HG02571 (cell line): ENCODE measurements around the gene NAA38.
A peak's percentile ranks its signal among the peaks of the same experiment; 100 is the strongest.
"Not testable (repeated sequence)": the region's sequence is repeated elsewhere in the genome, so short reads cannot be mapped to it uniquely, and the experiment has no call there.

Experiments
- ATAC-seq: cut with Tn5 transposase; IDR thresholded peaks from one replicate; pipeline ENCODE4 v1.9.1; 2021; ENCODE audit warnings: mild to moderate bottlenecking, moderate library complexity; ENCODE audit not compliant: unreplicated experiment

Gene NAA38

DNA sequence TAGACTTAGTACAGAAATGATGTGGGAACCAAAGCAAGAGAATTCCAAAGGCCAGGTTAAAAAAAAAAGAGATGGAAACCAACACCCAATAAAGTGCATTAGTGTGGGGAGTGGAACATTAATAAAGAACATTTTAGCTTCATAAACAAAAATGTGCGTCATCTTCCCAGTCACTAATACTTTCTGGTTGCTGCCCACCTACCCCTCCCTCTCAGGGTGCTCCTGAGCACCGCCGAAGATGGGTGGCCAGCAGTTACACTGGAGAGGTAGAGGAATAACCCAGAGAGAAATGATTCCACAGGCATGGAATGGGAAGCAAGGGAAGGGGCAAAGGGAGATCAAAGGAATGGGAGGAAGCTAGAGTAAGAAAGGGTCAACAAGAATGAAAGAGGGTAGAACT is 25.3 kb upstream of the NAA38 start:
- ATAC-seq = no peak

DNA sequence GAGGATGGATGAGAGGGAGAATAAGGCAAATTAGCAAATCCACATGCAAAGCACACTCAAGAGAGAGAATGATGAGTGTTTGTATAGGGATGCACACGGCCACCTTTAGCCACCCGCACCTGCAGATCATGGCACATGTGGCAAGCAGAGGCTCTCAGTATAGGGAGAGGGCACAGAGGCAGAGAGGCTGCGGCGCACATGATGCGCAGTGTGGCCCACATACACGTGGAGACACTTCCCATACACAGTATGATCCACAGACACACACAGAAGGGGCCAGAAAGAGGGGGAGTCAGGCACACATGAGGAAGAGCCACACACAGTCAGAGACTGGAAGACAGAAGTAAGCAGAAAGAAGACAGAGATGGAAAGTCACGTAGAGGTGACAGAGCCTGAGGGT is 24.7 kb upstream of the NAA38 start:
- no peak for ATAC-seq

DNA sequence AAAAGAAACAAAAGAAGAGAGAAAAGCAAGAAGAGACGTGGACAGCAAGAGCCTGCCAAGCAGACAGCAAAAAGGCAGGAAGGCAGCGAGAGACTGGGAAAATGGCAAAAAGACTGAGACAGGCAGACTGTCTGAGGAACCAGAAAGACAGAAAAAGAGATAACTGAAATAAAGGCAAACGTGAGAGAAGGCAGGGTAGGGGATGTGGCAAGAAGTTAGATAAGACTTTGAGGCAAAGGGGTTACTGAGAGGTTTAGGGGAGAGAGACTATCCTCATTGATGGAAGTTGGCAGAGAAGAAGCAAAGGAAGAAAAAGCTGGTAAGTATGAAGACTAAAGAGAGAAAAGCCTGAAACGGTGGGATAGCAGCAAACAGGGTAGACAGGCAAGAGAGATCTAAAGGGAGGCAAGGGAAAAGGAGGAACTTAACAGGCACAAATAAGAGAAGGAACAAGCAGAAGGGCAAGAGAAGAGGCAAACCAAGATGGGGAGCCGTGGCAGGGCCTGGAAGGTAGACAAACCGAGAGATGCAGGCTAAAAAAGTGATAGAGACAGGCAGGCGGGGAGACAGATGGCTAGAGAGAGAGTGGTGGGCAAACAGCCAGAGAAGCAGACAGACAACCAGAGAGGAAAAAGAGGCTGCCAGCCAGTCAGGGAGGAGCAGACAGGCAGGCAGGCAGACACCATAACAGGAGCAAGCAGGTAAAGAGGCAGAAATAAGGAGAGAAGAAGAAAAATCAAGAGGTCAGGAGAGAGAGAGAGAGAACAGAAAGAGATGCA is 24.1 kb upstream of the NAA38 start:
- no peak for ATAC-seq

DNA sequence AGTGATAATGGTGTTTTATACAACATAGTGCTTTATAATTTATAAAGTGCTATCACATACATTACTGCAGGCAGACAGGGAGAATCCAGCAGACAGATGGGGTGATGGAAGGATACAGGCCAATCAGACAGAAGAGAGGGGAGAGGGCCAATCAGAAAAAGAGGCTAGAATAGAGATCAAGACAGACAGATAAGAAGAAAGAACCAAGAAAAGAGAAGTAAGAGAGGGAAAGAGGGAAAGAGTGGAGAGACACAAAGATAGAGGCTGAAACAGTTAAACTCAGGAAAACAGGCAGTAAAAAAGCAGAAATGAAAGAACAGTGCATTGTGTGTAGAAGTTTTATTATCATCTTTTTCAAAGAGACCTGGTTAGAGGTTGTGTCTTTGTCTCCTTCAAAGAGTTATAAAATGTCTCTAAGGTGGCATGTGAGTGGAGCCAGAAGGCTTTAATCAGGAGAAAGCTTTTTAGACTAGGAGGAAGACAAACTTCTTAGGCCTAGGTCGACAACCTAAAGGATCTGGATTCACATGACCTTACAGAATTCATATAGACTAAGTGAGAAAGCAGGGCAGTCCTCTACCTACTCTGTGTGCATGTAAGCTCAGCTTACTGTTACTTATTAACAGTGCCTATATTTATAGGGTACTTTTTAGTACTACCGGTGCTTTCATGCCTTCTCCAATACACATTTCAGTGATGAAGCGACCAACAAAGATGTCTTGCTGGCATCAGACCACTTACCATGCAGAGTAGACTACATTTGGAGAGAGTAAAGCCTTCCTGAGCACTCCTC is 22.9 kb upstream of the NAA38 start:
- no peak for ATAC-seq

DNA sequence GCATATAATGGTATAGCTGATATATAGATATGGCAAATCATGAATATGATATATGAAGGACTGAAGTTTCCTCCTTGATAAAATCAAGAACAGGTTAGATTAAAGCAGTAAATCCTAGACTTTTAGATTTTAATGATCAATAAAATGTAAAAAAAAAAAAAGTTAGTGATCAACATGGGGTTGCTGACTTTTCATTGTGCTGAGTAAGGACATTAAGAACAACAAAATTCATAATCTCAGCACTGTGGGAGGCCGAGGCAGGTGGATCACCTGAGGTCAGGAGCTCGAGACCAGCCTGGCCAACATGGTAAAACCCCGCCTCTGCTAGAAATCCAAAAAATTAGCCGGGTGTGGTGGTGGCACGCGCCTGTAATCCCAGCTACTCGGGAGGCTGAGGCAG is 20.9 kb upstream of the NAA38 start:
- ATAC-seq = no peak

DNA sequence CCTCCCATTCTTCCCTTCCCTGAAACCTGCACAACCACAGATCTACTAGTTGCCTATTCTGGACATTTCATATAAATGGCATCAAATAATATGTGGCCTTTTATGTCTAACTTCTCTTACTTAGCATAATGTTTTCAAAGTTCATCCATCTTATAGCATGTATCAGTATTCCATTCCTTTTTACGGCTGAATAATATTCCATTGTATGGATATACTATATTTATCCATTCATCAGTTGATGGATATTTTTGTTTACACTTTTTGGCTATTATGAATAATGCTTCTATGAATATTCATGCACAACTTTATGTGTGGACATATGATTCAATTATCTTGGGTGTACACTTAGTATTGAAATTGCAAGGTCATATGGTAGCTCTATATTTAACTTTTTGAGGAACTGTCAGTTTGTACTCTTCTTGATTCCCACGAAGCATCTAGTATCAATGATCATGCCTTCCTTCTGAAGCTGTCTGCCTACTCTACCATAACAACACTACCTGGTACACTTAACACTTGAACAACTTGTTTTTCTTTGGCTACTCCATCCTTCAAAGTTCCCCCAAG is 18.5 kb upstream of the NAA38 start:
- no peak for ATAC-seq

DNA sequence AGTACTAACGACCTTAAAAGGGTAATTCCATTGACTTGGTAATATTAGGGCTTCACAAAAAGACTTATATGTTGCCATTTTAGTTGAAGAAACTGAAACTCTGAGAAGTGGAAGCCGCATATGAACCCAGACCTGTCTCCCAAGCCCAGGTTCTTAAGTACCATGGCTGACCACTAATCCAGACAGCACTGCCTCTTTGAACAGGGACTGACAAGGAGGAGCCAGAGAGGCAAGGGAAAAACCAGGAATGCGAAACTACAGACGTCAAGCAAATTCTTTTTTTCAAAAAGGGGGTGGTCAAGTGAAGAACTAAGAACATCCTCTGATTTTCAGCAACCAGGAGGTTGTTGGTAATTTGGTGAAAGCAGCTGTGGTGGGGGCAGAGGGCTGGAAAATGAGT is 15.7 kb upstream of the NAA38 start:
- ATAC-seq = no peak

DNA sequence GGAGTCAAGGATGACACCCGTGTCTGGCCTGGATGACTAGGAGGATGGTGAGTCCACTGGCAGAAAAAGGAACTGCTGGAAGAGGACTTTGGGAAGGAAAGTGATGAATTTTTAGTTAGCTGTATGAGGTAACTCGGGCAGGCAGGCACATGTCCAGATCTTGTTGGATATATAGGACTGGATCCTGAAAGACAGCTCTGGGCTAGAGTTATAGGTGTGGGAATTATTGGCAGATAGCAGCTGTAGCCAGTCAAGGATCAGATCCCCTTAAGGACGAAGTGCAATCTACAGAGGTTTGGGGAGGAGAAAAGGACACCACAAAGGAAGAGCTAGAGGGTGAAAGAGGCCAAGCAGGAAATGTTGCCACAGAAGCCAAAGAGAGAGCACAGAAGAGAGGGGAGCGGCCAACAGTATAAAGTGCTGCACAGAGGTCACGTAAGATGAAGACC is 10.5 kb upstream of the NAA38 start:
- no peak for ATAC-seq

DNA sequence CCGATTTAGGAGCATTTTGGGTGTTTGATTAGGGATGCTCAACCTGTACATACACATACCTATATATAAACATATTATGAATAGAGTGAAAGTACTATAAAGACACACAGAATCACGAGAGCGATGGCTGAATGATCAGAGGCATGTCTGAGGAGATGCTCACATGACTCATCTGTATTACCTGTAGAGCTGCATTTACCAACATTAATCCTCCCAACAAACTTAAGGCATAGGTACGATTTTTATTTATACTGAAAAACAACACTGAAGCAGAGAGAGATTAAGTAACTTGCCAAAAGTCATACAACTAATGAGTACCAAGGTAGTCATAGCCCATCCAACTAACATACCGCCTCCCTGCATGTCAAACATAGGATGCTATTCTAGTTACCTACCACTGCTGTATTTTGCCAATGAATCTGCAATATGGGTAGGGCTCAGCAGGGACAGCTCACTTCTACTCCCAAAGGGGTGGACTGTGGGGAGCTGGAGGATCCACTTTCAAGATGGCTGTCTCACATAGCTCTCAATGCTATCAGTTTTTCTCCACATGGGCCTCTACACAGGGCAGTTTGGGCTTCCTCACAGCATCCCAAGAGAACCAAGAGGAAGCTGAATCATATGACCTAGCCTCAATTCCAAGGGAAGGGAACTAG is 7.8 kb upstream of the NAA38 start:
- ATAC-seq = no peak

DNA sequence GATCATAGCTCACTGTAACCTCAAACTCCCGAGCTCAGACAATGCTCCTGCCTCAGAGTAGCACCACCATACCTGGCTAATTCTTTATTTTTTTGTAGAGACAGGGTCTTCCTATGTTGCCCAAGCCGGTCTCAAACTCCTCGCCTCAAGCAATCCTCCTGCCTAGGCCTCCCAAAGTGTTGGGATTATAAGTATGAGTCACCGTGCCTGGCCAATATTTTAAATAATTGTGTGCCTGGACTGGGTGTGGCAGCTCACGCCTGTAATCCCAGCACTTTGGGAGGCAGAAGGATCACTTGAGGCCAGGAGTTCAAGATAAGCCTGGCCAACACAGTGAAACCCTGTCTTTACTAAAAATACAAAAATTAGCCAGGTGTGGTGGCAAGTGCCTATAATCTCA is 7.0 kb upstream of the NAA38 start:
- ATAC-seq = not testable (repeated sequence)

DNA sequence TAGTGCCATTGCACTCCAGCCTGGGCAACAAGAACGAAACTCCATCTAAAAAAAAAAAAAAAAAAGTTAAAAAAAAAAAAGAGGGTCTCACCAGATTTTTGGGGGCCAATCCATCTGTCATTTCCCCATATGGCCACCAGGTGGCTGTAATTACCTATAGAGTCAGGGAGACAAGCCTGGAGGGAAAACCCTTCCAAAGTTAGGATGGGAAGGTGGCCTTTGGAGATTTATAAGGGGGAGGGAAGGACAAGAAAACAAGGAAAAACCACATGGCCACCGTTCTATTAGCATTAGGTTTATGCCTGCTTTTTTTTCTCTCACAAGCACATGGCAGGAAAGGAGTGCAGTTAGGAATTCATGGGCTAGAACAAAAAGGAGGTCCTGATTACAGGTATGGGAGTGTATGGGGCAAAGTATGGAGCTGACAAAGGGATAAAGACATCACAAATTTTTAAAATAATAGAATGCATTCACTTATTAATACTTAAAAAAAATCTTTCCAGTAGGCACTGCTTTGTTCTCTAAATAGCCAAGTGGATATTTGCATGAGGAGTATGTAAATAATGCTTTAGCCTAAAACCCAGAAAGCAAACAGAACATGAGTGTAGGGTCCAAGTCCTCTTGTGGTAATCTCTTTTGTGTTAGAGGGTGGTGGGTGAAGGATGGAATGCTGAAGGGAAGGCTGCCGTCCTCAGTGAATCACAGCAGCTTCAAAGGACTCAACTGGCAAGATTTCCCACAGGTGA is 5.5 kb upstream of the NAA38 start:
- no peak for ATAC-seq

DNA sequence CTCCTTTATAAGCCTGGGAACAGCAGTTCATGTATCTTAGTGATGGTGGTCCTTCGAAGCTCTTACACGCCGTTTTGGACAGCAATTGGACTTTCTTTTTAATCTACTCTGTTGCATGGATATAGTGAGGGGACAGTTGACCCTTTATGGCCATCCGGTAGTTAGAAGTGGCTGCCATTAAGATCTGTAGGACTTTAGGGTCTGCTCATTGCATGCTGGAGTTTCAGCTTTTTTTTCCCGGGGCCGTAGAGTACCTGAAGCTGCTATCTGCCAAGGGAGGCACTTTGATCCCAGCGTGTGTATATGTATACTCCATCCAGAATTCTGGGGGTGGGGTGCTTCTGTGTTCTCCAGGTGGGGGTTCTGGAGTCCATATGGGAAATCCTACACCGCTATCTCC is 1.7 kb upstream of the NAA38 start:
- no peak for ATAC-seq

DNA sequence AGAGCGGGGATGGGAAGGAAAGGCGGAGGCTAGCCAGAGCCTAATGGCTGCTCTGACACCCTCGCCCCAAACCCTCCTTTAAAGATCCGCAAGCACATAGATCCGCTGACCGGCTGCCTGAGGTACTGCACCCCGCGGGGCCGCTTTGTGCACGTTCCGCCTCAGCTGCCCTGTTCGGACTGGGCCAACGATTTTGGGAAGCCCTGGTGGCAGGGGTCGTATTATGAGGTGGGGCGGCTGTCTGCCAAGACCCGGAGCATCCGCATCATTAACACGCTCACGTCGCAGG is 1.1 kb upstream of the NAA38 start:
- no peak for ATAC-seq

DNA sequence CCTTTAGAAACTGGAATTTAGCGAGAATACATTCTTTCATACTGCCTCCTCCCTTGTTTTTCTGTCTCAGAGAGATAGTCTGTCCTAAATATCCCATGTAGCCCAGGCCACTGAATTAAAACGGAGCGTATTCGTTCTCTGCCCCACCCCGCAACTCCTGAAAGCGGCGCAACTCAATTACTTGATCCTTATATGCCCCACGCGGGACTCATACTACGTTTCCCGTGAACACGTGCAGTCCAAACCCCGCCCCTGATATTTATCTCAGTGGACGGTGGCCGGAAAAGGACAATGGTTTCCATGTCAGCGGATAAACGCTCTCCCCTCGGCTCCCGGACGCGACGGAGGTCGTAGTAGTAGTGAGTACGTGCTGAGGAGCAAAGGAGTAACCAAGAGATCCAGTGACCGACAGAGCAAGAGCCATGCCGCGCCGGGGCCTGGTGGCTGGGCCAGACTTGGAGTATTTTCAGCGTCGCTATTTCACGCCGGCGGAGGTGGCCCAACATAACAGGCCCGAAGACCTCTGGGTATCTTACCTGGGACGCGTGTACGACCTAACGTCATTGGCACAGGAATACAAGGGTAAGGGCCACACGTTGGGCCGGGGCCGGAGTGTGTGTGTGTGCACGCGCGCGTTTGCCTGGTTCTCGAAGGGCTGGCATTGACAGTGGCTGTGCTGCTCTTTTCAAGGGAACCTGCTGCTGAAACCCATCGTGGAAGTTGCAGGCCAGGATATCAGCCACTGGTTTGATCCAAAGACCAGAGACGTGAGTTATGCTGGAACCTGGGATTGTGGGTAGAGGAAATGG is 558 bp upstream of the NAA38 start, which contains the start of gene CYB5D1:
Gene CYB5D1 (plus strand): TSS at position 291 of the 809 bp plus-strand sequence. CDS start 132 bp downstream, at position 423.
- ATAC-seq = peak; percentile 34

DNA sequence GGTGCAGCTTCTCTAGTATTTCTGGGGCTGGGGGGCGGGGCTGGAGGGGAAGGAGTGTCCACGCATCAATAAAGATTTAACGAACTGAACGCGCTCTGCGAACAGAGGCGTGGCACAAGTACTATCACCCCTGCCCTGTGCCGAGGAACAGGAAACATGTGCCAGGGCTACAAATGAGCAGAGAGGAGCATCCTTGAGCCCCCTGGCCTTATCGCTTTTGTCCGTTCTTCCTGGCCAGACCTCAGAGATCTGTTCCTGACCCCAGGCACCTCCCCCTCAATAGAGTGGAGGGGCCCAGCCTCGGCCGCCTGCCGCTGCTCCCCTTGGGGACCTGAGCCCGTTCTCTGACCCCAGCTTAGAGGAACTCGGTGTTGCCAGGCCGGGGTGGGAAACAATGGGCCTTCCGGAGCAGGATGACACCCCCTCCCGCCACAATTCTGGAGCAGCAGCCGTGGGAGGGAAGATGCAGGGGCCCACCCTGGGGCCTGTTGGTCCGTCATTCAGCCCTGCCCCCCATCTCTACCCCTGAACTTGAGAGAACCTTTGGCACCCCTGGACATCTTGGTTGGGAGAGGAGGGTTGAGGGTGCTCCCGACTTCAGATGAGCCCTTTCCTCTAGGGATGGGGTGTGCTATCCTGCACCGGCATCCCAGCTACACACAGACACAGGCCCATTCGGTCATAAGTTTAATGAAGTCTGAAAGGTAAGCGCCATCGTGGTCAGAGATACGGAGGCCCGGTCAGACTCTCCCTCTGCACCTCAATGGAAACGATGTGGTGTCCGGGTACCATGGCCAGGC is 1.1 kb downstream of the NAA38 start:
- ATAC-seq = no peak

DNA sequence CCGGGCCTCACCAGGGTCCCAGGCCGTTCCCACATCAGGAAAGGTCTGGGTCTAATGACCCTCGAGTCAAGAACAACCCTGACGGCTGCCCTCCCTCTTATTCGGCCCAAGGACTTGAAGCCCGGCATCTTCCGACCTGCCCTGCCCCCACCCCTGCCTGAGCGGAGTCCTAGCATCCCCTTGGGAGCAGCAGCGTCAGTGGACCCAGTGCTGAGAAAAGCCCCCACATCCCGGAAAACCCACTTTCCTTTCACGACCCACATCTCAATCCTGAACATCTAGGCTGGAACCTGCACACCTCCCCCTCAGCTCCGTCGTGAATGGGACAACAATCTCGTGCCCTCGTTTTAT is 1.7 kb downstream of the NAA38 start:
- no peak for ATAC-seq

DNA sequence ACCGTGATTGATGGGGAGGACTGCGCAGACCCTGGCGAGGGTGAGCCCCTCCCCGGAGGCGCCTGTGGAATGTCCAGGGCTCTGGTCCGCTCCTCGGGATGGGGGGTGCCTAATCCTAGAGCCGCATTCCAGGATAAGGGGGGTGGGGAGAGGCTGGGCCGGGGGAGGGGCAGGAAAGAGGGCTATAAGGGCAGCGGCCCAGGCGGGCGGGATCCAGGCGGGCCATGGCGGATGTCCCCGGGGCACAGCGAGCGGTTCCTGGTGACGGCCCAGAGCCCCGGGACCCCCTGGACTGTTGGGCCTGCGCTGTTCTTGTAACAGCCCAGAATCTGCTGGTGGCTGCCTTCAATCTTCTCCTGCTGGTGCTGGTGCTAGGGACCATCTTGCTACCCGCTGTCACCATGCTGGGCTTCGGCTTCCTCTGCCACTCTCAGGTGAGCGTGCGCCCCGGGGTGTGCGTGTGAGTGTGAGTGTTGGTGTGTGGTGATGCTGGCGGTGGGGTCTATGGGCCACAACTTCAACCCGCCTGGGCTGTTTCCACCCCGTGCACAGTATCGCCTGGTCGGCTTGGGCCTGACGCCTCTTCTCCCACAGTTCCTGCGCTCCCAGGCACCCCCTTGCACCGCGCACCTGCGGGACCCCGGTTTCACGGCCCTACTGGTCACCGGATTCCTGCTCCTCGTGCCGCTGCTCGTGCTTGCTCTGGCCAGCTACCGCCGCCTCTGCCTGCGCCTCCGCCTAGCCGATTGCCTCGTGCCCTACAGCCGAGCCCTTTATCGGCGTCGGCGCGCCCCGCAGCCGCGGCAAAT is 2.3 kb downstream of the NAA38 start, which contains the start of gene TMEM88:
Gene TMEM88 (plus strand): TSS at position 216 of the 809 bp plus-strand sequence. CDS start 9 bp downstream, at position 225.
- ATAC-seq = no peak

DNA sequence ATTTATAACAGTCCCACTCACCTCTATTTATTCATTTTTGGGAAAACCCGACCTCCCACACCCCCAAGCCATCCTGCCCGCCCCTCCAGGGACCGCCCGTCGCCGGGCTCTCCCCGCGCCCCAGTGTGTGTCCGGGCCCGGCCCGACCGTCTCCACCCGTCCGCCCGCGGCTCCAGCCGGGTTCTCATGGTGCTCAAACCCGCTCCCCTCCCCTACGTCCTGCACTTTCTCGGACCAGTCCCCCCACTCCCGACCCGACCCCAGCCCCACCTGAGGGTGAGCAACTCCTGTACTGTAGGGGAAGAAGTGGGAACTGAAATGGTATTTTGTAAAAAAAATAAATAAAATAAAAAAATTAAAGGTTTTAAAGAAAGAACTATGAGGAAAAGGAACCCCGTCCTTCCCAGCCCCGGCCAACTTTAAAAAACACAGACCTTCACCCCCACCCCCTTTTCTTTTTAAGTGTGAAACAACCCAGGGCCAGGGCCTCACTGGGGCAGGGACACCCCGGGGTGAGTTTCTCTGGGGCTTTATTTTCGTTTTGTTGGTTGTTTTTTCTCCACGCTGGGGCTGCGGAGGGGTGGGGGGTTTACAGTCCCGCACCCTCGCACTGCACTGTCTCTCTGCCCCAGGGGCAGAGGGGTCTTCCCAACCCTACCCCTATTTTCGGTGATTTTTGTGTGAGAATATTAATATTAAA is 3.1 kb downstream of the NAA38 start:
- no peak for ATAC-seq
